ENCODE measurements around the gene CELF4.

CELF4 gene

DNA sequence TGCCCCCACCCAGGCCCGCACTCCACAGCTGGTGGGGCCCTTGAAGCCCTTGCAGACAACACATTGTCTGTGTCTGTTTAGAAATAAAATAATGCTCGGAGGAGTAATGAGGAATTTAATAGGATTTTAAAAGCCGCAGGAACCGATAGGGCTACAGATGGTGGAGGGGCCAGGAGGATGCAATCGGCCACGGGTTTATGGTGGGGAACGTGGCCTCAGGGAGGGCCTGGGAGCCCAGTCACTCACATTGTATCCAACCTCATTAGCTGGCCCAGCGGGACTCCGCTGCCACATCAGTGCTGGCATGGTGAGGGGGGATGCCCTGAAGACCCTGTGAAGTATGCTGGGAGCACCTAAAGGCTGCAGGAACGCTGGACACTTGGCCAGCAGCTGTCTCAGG, 252.0 kb downstream of the CELF4 start:
- Histone ChIP-seq H3K27me3 (replicated peaks; ENCODE audit: control insufficient read depth, insufficient read depth, low read length) (no peaks in the 10 kb centered on the region; the same call in 1 of the 2 replicates), H3K4me3 (replicated peaks; ENCODE audit: low read depth, low read length) (no peak overlapping the region)
- no peak for DNase-seq (ENCODE audit: extremely low read depth, insufficient read length)

GRCh38 chr18:37309861-37310260, 255.7 kb downstream of the CELF4 start:
- Histone ChIP-seq H3K27me3 (replicated peaks; ENCODE audit: control insufficient read depth, insufficient read depth, low read length) (no peaks in the 10 kb centered on the region; the same call in 1 of the 2 replicates), H3K36me3 (ENCODE audit: control insufficient read depth, insufficient read depth, low read length) (no peaks in the 10 kb centered on the region), H3K4me3 (replicated peaks; ENCODE audit: low read depth, low read length) (no peak overlapping the region)
- DNase-seq (ENCODE audit: extremely low read depth, insufficient read length): no peak
- TF ChIP-seq, protein P1, sequence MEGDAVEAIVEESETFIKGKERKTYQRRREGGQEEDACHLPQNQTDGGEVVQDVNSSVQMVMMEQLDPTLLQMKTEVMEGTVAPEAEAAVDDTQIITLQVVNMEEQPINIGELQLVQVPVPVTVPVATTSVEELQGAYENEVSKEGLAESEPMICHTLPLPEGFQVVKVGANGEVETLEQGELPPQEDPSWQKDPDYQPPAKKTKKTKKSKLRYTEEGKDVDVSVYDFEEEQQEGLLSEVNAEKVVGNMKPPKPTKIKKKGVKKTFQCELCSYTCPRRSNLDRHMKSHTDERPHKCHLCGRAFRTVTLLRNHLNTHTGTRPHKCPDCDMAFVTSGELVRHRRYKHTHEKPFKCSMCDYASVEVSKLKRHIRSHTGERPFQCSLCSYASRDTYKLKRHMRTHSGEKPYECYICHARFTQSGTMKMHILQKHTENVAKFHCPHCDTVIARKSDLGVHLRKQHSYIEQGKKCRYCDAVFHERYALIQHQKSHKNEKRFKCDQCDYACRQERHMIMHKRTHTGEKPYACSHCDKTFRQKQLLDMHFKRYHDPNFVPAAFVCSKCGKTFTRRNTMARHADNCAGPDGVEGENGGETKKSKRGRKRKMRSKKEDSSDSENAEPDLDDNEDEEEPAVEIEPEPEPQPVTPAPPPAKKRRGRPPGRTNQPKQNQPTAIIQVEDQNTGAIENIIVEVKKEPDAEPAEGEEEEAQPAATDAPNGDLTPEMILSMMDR (IDR thresholded peaks at IDR 0.05; ENCODE audit: insufficient read depth, low read length, poor library complexity, severe bottlenecking): no peak

More for the DNA sequence above, 252.0 kb downstream of the CELF4 start:
- H3K36me3 ChIP-seq (ENCODE audit: control insufficient read depth, insufficient read depth, low read length): no peaks in the 10 kb centered on the region
- TF ChIP-seq, protein P1 (IDR thresholded peaks at IDR 0.05; ENCODE audit: insufficient read depth, low read length, poor library complexity, severe bottlenecking): no peak

DNA sequence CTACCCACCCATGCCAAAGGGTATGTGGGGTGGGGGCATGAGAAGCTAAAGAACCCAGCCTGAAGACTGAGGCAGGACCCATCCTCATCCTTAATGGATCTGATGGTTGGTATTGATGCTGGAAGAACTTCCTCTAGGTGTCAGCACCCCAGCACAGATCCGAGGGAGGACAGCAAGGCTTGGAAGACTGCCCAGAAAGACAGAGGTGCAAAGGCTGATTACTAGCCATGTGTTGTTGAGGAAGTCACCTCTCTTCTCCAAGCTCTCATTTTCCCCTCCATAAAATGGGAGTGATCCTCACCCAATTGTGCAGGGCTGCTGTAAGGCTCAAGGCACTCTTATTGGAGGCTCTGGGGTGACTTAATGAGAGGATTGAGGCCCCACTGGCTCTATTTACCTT, 256.5 kb downstream of the CELF4 start:
- no peak for DNase-seq (ENCODE audit: extremely low read depth, insufficient read length)
- no peak overlapping the region for H3K4me3 ChIP-seq (replicated peaks; ENCODE audit: low read depth, low read length)
- H3K27me3 ChIP-seq (replicated peaks; ENCODE audit: control insufficient read depth, insufficient read depth, low read length): no peaks in the 10 kb centered on the region; the same call in 1 of the 2 replicates
- TF ChIP-seq, protein P1 (IDR thresholded peaks at IDR 0.05; ENCODE audit: insufficient read depth, low read length, poor library complexity, severe bottlenecking): no peak
- H3K36me3 ChIP-seq (ENCODE audit: control insufficient read depth, insufficient read depth, low read length): no peaks in the 10 kb centered on the region

DNA sequence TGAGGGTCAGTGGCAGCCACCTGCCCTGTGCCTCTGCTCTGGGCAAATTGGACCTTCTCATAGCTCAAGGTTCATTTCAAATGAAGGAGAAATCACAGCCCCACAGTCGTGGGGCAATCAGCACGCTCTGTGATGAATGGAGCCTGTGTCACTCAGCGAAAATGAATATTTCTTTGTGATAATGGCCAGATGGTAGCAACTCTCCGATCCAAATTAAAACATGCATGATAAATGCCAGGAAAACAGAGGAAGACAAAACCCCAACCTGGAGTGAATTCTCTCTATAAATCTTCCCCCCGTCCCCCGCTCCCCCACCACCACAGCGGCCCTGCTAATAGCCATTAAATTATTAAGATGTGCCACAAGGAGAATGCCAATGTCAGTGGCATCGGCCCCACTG, 258.4 kb downstream of the CELF4 start:
- TF ChIP-seq, protein P1 (IDR thresholded peaks at IDR 0.05; ENCODE audit: insufficient read depth, low read length, poor library complexity, severe bottlenecking): no peak
- H3K36me3 ChIP-seq (ENCODE audit: control insufficient read depth, insufficient read depth, low read length): no peaks in the 10 kb centered on the region
- H3K27me3 ChIP-seq (replicated peaks; ENCODE audit: control insufficient read depth, insufficient read depth, low read length): no peaks in the 10 kb centered on the region; the same call in 1 of the 2 replicates
- no peak for DNase-seq (ENCODE audit: extremely low read depth, insufficient read length)
- no peak overlapping the region for H3K4me3 ChIP-seq (replicated peaks; ENCODE audit: low read depth, low read length)

DNA sequence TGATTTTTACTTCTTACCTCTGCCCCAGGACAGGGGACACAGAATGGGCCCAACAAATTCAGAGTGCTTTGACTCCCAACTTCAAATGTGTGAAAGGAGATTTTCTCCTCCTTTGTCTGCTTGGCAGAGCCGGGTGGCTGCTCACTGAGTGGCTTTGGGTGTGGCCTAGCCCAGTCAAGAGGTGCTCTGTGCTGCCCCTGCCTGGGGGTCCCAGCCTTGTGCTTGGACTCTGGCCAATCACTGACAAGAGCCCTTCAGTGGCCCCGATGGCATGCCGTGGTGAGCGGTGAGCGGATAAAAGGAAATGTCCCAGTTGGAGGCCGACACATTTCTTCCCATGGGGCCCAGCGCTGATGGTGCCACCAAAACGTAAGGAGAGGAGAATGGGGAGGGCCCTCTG, 259.2 kb downstream of the CELF4 start:
- H3K36me3 ChIP-seq (ENCODE audit: control insufficient read depth, insufficient read depth, low read length): no peaks in the 10 kb centered on the region
- TF ChIP-seq, protein P1 (IDR thresholded peaks at IDR 0.05; ENCODE audit: insufficient read depth, low read length, poor library complexity, severe bottlenecking): no peak
- no peaks in the 10 kb centered on the region; the same call in 1 of the 2 replicates for H3K27me3 ChIP-seq (replicated peaks; ENCODE audit: control insufficient read depth, insufficient read depth, low read length)
- no peak overlapping the region for H3K4me3 ChIP-seq (replicated peaks; ENCODE audit: low read depth, low read length)
- no peak for DNase-seq (ENCODE audit: extremely low read depth, insufficient read length)

DNA sequence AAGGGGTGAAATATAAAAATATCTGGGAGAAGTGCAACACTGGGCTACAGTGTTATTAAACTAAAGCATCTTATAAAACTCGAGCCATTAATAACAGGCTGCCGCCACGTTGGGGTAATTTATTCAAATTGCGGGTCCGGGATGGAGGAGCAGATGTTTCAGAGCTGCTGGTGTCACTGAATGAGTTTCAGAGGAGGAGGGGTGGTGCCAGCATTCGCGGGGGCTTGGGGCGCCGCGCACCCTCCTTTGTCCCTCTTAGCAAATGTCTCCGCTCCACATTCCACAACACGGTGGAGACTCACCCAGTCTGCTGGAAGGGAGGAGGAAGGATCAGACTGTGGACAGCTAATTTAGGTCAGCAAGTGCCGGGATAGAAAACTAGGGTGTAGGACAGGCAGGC, 260.5 kb downstream of the CELF4 start:
- Histone ChIP-seq H3K36me3 (ENCODE audit: control insufficient read depth, insufficient read depth, low read length) (no peaks in the 10 kb centered on the region), H3K27me3 (replicated peaks; ENCODE audit: control insufficient read depth, insufficient read depth, low read length) (peaks cover 2% of the 10 kb centered on the region; the same call in 1 of the 2 replicates), H3K4me3 (replicated peaks; ENCODE audit: low read depth, low read length) (no peak overlapping the region)
- TF ChIP-seq, protein P1 (IDR thresholded peaks at IDR 0.05; ENCODE audit: insufficient read depth, low read length, poor library complexity, severe bottlenecking): no peak
- DNase-seq (ENCODE audit: extremely low read depth, insufficient read length): no peak

Measured in GM06990 (cell line).